Measurements from ENCODE around the gene CR1L.

CR1L gene

DNA sequence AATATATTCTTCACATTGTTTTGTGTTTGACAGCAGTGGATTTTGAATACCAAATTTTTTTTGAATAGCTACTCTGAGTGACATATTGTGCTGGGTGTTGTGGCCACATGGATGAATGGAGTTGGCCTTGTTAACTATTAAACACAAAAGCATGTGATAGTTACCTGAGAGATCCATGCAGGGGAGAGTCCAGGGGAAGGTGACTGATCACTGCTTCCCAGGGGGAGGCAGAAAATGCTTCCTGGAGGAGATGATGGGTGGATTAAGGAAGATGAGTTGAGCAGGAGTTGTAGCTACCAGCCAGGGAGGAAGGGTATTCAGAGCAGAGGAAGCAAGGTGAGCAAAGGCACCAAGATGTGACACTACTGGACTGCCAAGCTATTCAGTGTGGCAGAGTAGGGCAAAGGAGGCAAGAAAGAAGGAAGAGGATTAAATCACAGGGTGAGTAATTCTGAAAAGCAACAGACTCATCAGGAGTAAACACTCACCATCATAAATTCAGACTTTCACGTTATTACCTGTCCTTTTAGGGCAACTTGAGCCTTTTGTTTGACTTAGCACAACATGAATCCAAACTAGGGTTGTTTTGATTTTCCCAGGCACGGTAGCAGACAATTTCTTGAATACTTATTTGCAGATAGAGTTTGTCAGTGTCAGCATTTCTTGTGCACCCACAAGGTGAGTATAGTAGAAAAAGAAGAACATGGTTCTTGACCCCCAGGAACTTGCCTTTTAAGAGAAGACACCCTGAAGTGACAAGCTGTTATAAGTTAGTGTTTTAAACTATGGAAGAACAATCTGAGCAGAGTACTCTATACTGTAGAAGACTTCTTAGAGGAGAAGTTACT is 111.1 kb downstream of the CR1L start (continued):
- TF ChIP-seq, protein P1, sequence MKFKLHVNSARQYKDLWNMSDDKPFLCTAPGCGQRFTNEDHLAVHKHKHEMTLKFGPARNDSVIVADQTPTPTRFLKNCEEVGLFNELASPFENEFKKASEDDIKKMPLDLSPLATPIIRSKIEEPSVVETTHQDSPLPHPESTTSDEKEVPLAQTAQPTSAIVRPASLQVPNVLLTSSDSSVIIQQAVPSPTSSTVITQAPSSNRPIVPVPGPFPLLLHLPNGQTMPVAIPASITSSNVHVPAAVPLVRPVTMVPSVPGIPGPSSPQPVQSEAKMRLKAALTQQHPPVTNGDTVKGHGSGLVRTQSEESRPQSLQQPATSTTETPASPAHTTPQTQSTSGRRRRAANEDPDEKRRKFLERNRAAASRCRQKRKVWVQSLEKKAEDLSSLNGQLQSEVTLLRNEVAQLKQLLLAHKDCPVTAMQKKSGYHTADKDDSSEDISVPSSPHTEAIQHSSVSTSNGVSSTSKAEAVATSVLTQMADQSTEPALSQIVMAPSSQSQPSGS (tag by site-specific recombination; IDR thresholded peaks at IDR 0.05; ENCODE audit: low read depth): no peak
- no peak for TF ChIP-seq MYNN (tag by site-specific recombination; IDR thresholded peaks at IDR 0.05; ENCODE audit: borderline replicate concordance)

DNA sequence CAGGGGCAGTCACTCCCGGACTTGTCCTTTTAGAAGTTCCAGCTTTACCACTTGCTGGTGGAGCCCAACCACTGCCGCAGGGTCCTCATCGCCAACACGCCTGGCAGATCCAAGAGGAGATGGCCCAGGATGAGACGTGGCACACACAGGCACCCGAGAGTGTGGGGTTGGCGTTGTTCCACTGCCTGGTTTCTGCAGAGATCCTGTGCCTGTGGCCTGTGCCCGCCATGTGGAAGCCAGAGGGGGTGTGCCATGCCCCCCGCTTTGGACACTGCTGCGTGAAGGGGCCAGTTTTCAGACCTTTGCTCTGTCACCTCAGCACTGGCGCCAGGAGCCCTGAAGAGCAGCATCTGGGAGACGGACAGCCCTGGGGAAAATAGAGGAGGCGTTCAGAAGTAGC is 117.7 kb downstream of the CR1L start:
- no peaks in the 10 kb centered on the region for H3K9me3 ChIP-seq (ENCODE audit: control insufficient read depth, insufficient read depth, low read depth, low read length)
- peaks cover 24 to 81% of the 10 kb centered on the region in 2 experiments for H3K36me3 ChIP-seq (ENCODE audit: control insufficient read depth in 2 of 2, insufficient read depth in 1 of 2, low read length in 2 of 2)
- CTCF ChIA-PET: no interaction called here
- no peak overlapping the region for H3K27ac ChIP-seq (ENCODE audit: extremely low read depth, low read depth, low read length)
- POLR2A ChIA-PET: interaction anchor here (1.2 kb wide), 1 partner anchor 10 kb away, joined by 3 read pairs; no protein-coding TSS in a partner anchor
- no peak overlapping the region for H3K4me3 ChIP-seq (ENCODE audit: low read depth, low read length)
- H3K4me1 ChIP-seq (ENCODE audit: control insufficient read depth, insufficient read depth, low read length): no peaks in the 10 kb centered on the region
- TF ChIP-seq, protein P2, sequence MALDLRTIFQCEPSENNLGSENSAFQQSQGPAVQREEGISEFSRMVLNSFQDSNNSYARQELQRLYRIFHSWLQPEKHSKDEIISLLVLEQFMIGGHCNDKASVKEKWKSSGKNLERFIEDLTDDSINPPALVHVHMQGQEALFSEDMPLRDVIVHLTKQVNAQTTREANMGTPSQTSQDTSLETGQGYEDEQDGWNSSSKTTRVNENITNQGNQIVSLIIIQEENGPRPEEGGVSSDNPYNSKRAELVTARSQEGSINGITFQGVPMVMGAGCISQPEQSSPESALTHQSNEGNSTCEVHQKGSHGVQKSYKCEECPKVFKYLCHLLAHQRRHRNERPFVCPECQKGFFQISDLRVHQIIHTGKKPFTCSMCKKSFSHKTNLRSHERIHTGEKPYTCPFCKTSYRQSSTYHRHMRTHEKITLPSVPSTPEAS (tag by site-specific recombination; IDR thresholded peaks at IDR 0.05): no peak
- TF ChIP-seq WT1 (tag by site-specific recombination; IDR thresholded peaks at IDR 0.05) (no peak), ZNF140 (tag by site-specific recombination; IDR thresholded peaks at IDR 0.05) (no peak), SALL2 (tag by site-specific recombination; IDR thresholded peaks at IDR 0.05; ENCODE audit: borderline replicate concordance) (no peak), ZNF169 (tag by site-specific recombination; IDR thresholded peaks at IDR 0.05) (no peak), ZNF785 (tag by site-specific recombination; IDR thresholded peaks at IDR 0.05) (no peak), ZFP37 (tag by site-specific recombination; IDR thresholded peaks at IDR 0.05) (no peak), ZNF324 (tag by site-specific recombination; IDR thresholded peaks at IDR 0.05) (no peak), ZNF121 (tag by site-specific recombination; IDR thresholded peaks at IDR 0.05) (no peak), ZNF292 (tag by site-specific recombination; IDR thresholded peaks at IDR 0.05; ENCODE audit: borderline replicate concordance, low read depth) (no peak), ZNF626 (tag by site-specific recombination; IDR thresholded peaks at IDR 0.05) (no peak), ZNF76 (tag by site-specific recombination; IDR thresholded peaks at IDR 0.05; ENCODE audit: borderline replicate concordance, low read depth) (no peak), ZNF664 (tag by site-specific recombination; IDR thresholded peaks at IDR 0.05) (no peak)
- TF ChIP-seq, protein P3, sequence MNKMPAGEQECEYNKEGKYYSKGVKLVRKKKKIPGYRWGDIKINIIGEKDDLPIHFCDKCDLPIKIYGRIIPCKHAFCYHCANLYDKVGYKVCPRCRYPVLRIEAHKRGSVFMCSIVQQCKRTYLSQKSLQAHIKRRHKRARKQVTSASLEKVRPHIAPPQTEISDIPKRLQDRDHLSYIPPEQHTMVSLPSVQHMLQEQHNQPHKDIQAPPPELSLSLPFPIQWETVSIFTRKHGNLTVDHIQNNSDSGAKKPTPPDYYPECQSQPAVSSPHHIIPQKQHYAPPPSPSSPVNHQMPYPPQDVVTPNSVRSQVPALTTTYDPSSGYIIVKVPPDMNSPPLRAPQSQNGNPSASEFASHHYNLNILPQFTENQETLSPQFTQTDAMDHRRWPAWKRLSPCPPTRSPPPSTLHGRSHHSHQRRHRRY (tag by site-specific recombination; IDR thresholded peaks at IDR 0.05): no peak
- TF ChIP-seq, protein P4, sequence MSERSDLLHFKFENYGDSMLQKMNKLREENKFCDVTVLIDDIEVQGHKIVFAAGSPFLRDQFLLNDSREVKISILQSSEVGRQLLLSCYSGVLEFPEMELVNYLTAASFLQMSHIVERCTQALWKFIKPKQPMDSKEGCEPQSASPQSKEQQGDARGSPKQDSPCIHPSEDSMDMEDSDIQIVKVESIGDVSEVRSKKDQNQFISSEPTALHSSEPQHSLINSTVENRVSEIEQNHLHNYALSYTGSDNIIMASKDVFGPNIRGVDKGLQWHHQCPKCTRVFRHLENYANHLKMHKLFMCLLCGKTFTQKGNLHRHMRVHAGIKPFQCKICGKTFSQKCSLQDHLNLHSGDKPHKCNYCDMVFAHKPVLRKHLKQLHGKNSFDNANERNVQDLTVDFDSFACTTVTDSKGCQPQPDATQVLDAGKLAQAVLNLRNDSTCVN (tag by site-specific recombination; optimal IDR thresholded peaks at IDR 0.05): no peak

DNA sequence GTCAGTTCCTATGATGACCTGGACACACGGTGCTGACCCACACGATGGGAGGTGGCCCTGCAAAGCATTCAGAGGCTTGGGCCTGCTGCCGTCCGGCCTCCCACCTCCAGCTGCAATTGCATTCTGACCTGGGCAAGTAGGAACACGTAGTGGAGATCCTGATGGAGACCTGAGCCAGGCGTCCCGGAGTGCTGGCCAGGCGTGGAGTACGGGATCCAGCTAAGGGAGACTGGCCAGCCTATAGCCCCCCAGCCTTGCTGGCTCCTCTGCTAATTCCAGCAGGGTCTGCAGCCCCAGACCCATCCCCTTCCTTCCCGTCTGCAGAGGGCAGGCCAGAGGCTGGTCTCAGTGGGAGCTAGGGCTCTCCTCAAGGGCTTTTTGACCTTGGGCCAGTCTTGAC is 118.2 kb downstream of the CR1L start:
- ChIA-PET CTCF (interaction anchor here (0.7 kb wide), 1 partner anchor 128 kb away, joined by 4 read pairs; no protein-coding TSS in a partner anchor), POLR2A (interaction anchor here (1.2 kb wide), 1 partner anchor 10 kb away, joined by 3 read pairs; no protein-coding TSS in a partner anchor)
- TF ChIP-seq ZNF132 (tag by site-specific recombination; IDR thresholded peaks at IDR 0.05; ENCODE audit: borderline replicate concordance) (no peak), ZBTB1 (tag by site-specific recombination; IDR thresholded peaks at IDR 0.05) (no peak), ZNF621 (tag by site-specific recombination; IDR thresholded peaks at IDR 0.05) (no peak)
- TF ChIP-seq, protein P5, sequence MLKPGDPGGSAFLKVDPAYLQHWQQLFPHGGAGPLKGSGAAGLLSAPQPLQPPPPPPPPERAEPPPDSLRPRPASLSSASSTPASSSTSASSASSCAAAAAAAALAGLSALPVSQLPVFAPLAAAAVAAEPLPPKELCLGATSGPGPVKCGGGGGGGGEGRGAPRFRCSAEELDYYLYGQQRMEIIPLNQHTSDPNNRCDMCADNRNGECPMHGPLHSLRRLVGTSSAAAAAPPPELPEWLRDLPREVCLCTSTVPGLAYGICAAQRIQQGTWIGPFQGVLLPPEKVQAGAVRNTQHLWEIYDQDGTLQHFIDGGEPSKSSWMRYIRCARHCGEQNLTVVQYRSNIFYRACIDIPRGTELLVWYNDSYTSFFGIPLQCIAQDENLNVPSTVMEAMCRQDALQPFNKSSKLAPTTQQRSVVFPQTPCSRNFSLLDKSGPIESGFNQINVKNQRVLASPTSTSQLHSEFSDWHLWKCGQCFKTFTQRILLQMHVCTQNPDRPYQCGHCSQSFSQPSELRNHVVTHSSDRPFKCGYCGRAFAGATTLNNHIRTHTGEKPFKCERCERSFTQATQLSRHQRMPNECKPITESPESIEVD (tag by site-specific recombination; IDR thresholded peaks at IDR 0.05): no peak
- Histone ChIP-seq H3K4me1 (ENCODE audit: control insufficient read depth, insufficient read depth, low read length) (no peaks in the 10 kb centered on the region), H3K36me3 (ENCODE audit: control insufficient read depth in 2 of 2, insufficient read depth in 1 of 2, low read length in 2 of 2) (peaks cover 27 to 77% of the 10 kb centered on the region in 2 experiments), H3K4me3 (ENCODE audit: low read depth, low read length) (no peak overlapping the region), H3K9me3 (ENCODE audit: control insufficient read depth, insufficient read depth, low read depth, low read length) (no peaks in the 10 kb centered on the region), H3K27ac (ENCODE audit: extremely low read depth, low read depth, low read length) (no peak overlapping the region)
